COLO668 (cell line): ENCODE results near the gene FZD2.
"Not testable (repeated sequence)": the region's sequence is repeated elsewhere in the genome, so short reads cannot be mapped to it uniquely, and the experiment has no call there.

ENCODE experiments used
- DNase-seq: peaks from one replicate; lab custom pipeline; 2025; ENCODE audit not compliant: unreplicated experiment; lab: John Stamatoyannopoulos, UW

The FZD2 gene

DNA sequence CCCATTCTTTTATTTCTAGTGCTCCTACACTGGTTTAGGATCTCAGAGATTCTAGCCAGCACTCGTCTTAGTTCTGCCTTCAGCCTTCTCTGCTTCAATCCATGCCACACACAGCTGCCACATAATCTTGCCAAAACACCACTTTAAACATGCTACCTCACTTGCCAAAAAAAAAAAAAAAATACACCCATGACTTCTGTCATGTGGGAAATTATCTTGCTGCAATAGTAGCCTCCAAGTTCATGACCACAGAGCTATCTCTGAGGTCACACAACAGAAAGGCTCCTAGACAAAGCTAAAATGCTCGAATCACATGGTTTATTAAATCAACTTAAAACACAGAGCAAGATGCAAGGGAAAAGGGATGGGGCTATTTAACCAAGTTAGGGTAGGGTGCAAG is 18.1 kb downstream of the FZD2 start:
- DNase-seq: no peak

DNA sequence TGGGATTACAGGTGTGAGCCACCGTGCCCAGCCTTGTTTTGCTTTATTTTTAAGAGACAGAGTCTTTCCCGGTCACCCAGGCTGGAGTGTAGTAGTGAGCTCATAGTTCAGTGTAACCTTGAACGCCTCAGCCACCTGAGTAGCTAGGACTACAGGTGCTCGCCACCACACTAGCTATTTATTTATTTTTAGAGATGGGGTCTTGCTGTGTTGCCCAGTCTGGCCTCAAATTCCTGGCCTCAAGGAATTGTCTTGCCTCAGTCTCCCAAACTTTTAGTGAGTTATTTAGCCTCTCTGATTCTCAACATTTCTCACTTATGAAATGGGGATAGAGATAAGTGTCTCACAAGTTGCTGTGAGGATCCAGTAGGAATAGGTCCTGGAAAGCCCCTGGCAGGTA is 21.7 kb downstream of the FZD2 start:
- DNase-seq: no peak

DNA sequence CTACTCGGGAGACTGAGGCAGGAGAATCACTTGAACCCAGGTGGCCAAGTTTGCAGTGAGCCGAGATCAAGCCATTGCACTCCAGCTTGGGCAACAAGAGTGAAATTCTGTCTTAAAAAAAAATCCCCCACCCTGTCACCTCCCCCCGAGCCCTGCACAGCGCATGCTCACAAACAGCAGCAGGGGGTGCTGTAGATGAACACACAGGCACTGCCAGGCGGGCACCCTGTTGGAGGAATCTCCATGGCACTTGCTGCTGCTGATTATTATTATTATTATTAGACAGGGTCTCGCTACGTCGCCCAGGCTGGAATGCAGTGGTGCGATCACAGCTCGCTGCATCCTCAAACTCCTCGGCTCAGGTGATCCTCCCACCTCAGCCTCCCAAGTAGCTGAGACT is 24.6 kb downstream of the FZD2 start:
- DNase-seq: peak; percentile 6

DNA sequence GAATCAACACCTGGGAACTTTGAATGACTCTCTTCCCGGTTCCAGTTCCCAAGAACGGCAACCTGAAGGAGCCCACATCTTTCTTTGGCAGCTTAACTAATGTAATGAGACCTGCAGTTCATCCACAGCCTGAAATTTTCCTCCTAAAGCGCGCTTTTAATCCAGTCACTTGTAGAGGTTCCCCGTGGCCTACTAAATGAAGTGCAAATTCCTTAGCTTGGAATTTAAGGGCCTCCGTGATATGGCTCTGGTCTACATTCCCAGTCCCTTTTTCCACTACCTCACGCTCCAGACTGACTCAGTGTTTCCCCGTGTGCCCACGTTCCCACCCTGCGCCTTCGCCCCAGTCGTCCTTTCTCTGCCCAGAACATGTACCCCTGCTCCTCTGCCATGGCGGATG is 27.2 kb downstream of the FZD2 start:
- DNase-seq: no peak

DNA sequence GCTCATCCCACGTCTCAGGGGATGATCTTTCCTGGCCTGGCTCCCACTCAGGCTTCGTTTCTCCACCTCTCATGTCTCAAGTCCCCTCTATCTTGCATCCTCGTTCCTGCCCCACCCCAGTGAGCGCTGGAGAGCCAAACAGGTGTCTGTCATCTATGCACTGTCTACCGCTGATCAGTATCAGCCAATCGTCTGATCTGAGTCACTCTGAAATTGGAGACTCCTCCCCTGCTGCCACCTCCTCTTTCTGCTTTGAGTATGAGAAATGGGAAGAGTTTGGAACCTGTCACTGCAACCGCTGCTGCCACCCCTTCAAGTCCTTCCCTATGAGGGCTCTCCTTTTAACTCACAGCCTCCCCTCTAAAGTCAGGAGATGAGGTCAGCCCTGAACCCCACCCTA is 28.0 kb downstream of the FZD2 start:
- DNase-seq: no peak

DNA sequence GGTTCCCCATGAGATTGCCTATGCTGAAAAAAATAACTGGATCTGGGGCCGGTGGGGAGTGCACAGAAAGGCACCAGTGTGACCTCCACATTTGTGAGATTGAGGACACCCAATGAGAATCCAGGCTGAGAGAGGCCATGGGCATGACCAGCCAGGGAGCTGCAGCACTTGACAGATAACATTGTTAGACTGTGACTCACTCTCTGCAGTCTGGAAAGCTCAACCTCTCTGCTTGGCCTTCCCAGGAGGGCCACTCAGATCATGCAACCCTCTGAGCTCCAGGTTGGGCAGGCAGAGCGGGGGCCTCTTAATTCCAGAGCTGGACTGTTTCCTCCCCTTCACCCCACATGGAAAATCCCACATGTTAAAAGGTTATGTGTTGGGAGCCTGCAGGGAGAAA is 30.1 kb downstream of the FZD2 start:
- no peak for DNase-seq

DNA sequence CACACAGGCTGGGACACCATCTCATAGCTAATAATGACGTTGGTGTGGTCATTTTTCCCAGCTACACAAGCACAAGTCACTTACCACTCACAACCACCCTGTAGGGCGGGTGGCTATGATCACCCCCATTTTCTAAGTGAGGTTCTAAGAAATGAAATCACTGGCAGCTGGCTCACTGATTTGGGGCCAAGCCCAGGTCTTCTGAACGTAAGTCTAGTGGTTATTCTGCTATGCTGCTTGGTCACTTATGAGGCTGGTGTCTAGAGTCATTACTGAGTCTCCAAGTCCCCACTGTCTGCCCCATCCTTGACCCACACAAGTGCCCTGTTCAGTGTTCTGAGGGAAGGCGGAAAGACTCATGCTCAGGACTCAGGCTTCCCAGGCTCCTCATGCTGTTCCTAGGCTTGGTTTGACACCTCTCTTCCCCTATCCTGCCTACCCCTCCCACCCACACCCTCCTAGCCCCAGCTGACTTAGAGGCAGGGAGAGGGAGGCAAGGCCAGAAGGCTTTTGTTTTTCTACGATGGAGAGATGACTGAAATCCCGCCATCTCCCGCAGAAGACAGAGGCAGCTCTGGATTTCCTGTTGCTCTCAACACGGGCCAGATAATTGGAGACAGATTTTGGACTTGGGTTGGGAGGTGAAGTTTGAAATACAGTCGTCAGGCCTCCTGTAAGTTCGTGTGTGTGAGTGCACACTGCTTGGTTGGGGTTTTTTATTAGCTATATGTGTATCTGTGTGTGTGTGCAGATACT is 32.2 kb downstream of the FZD2 start:
- DNase-seq: no peak

DNA sequence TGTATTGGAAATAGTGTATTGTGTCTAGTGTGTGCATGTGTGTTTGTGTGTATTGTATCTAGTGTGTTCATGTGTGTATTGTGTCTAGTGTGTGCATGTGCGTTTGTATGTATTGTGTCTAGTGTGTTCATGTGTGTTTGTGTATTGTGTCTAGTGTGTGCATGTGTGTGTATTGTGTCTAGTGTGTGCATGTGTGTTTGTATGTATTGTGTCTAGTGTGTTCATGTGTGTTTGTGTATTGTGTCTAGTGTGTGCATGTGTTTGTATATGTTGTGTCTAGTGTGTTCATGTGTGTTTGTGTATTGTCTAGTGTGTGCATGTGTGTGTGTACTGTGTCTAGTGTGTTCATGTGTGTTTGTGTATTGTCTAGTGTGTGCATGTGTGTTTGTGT is 32.8 kb downstream of the FZD2 start:
- not testable (repeated sequence) for DNase-seq

DNA sequence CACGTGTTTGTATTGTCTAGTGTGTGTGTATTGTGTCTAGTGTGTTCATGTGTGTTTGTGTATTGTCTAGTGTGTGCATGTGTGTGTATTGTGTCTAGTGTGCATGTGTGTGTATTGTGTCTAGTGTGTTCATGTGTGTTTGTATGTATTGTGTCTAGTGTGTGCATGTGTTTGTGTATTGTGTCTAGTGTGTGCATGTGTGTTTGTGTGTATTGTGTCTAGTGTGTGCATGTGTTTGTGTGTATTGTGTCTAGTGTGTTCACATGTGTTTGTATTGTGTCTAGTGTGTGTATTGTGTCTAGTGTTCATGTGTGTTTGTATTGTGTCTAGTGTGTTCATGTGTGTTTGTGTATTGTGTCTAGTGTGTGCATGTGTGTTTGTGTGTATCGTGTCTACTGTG is 33.5 kb downstream of the FZD2 start:
- DNase-seq: not testable (repeated sequence)

DNA sequence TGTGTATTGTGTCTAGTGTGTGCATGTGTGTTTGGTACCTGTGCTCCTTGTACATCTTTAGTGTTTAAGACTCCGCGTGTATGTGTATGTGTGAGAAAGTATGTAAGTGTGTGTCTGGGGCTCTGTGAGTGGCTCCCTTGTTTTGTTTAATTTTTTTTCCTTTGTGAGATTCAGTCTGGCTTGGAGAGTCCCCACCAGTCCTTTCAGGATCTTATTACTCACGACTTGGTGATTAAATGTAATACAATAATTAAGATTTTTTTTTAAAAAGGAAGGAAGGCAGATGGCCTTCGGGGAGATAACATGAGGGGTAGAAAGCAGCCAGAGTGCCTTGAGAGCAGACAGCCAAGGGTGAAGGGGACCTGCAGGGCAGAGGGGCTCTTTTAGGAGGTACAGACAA is 33.9 kb downstream of the FZD2 start:
- DNase-seq: no peak

DNA sequence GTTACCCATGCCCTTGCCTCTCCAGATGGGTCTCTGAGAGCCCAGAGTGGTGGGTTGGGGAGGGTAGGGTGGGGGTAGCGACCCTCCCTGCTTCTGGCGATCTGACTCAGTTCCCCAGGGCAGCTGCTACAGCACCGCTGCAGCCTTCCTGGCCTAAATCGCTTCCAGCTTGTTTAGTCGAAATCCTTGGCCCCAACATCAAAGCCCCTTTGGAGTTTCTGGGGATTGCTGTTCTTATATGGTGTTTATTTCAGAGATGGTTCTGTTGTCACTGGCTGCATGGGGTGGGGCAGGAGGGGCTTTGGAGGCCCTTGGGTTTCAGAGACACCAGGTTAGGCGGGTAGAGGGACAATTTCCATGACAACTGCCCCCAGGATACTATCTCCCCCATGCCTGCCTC is 35.9 kb downstream of the FZD2 start:
- DNase-seq: no peak

DNA sequence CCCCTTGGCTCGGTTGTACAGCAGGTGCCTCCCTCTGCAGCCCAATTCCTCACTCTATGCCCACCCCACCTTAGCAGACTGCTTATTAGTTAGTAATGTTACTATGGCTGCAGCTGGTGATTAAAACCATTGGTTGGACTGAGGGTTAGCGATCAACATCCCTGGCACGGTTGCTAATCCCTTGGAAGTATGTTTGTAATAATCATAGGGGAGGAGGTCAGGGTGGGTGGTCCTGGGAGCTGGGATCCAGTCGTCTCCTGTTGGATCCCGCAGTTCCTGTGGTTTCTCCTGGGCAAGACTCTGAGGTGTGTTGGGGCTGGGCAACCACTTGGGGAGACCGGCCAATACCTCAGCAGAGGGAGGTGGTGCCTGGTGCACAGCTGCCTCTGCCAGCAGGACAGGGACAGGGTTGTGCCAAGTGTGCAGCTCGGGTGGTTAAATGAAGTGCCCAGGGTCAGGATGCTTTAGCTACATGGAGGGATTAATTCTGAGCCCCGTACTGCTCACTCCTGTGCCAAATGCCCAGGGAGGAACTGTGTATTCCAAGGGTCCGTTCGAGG is 38.0 kb downstream of the FZD2 start:
- no peak for DNase-seq

DNA sequence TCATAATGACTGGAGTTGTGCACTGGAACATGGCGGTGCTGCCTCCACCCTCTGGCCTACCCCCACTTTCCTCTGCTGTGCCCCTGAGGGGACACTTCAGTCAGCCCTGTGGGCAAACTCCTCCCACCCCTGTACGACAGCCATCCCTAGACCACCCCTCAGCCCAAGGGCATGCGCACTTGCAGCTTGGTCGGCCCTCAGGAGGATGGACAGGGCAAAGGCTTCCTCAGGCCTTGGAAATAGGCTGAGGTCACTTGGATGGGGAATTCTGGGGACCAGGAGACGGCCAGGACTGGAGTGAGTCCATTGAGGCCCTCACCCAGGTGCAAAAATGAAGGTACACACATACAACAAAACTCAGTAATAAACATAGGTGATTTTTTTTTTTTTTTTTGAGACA is 41.0 kb downstream of the FZD2 start:
- DNase-seq: no peak

DNA sequence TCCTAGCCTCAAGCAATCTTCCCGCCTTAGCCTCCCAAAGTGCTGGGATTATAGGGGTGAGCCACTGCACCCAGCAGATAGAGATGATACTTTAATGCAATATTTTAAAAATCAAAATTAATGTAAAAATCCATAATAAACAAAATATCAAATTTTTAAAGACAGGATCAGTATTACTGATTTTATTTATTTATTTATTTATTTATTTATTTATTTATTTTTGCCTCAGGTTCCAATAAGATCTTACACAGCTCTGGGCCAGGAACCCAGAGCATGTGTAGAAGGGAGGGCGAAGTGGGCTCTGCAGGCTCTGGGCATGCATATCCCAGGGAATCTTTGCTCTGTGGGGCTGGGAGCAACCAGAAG is 41.6 kb downstream of the FZD2 start:
- DNase-seq: no peak

DNA sequence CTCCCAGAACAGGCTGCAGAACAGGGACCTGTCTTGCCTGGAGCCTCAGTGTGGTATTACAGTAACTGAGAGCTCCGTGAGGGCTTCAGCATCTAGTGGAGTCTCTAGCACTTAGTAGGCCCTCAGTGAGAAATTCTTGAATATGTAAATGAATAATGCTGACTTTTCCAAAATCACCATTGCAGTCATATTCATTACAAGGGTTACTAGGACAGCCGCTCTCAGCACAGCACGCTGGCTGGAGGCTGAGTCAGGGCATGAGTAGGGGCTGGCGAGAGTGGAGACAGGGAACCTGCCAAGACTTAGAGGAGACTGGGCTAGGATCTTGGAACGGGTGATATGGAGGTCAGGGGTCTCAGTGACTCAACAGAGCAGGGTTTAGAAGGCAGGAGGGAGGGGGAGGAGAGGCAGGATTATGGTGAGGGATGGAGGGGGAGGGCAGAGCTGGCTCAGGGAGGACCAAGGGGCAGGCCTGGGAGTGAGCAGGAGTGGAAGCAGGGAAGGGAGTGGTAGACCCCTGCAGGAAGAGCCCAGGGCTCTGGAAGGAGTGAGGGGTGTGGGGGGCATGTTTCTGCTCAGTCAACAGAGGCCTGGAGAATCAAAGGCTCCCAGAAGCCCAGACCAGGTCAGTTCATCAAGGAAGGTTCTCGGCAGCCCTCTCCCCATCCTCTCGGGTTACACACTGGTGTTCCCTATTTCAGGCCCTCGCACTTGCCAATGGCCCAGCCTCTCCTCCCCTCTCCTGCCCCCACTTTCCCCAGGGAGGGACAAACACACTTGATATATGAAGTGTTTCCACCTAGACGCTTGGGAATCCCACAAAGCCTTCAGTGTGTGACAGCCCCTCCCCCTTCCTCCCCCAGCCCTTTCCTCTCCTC is 42.3 kb downstream of the FZD2 start:
- no peak for DNase-seq

DNA sequence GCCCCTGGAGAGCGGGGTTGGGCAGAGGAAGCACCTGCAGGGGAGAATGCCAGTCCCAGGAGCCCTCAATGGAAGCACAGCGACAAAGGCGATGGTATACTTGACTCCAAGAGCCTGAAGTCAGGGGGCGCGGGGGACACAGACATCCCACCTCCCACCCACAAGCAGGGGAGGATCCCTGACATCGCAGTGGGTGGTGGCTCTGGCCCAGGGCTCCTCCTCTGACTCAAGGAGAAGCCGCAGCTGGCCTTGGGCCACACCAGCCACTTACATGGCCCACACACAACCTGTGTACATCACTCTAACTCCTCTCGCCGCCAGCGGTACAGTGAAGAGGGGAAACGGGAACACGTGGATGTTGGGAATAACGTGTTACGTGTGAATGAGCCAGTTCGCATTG is 44.3 kb downstream of the FZD2 start:
- no peak for DNase-seq

DNA sequence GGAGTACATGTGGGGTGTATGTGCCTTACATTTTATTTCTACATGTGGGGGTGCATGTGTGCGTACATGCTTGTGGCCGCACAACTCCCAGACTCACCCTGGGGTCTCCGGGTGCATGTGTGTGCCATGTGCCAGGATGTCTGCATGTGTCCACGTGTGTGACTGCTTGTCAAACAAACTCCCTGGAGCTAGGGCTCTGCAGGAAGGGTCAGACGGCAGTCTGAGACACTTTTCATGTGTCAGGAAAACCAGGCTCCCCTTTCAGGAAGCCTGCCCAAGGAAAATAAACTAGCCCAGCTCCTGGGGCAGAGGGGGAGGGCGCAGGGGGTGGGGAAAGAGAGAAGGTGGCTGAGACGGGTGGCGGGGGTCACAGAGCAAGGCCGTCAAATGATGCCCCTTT is 44.7 kb downstream of the FZD2 start:
- no peak for DNase-seq

DNA sequence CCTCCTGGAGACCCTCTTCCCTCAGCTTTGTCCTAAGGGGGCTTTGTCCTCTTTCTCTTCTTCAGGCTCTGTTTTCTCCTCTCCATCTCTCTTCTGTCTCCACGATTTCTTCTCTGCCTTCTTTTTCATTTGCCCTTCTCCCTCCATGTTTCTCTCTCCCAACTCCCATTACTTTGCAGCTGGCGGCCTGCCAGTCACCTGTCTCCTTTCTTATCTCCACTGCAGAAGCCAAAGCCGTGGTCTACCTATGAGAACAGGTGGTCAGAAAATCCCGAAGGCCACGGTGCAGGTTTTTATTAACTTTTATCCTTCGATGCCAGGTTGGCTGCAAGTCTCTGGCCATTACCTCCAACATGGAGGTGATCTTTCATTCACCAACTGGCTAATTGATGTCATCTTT is 45.1 kb downstream of the FZD2 start:
- peak; percentile 6 for DNase-seq

DNA sequence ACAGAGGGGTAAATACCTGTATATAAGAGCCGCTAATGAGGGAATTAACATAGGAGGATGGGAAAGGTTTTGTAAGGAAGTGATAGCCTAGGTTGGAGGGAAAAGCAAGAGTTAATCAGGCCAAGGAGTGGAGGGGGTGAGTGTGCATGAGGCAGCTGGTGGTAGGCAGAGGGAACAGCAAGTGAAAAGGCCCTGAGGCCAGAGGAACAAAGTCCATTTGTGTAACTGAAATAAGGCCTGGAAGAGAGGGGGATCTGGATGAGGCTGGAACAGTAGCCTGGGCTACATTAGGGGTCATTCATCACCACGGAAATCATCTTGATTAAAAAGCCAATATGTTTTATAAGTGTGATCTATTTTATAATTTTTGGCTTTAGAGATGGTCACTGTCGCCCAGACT is 45.7 kb downstream of the FZD2 start:
- DNase-seq: no peak

DNA sequence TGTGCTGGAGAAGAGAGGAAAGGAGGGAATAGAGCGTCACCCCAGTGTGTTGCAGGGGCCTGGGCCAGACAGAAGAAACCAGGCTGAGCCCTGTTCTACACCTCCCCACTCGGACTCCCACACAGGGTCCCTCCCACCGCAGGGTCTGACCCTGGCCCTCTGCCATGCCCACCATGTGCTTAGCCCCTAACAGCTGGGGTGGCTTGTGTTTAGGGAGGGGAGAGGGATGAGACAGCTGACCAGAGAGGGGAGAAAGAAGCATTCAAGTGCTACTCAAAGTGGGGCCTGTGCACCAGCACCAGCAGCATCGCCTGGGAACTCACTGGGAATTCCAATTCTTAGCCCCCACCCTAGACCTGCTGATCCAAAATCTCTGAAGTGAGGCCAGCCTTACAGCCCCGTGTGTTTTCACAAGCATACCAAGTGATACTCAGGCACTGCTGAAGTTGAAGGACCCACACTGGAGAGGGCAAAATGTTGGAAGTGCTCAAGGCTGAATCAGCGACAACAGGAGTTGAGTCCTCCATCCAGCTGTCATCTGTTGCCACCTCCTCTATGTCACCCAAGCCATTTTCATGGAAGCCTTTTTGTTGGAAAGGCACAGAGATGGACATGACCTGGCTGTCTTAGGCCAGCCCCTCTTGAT is 47.0 kb downstream of the FZD2 start:
- no peak for DNase-seq

DNA sequence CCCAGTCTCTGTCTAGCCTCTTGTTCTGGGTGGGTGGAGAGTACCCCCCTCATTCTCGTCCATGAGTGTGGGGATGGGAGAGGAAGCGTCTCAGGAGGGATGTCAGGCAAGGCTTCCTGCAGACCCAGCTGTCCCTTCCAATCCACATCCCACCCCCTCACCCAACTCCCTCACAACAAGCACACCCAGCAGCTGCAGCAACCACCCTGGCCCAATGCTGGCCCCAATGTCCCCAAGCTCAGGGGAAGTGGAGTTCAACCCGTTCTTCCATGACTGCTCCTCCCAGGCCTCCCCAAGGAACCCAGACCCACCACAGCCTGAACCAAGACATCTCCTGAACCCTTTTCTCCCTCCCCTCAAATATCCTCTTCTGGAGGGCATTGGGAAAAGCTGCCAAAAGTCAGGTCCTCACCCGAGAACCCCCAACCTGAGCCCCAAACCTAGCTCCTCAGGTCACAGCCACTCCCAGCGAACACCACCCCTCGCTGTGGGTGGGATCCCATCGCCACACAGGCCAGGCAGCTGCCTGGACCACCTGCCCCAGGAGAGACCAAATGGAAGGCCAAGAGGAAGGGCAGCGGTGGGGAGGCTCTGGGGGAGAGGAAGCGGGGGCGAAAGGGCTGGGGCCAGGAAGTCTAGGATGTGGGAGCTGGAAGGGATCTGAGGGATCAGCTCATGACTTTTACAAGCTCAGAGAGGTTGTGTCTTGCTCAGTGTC is 47.6 kb downstream of the FZD2 start:
- DNase-seq: no peak
